ENCODE data around the gene KDM4B. TPM values are rescaled to one million over a fixed set of nuclear protein-coding genes. Genes with fewer than 3 reads are reported as not detected.

Gene KDM4B
- total and polyA plus RNA-seq, 9 of the 15 experiments (the other 6 are each of a cell fraction or from before 2014, with no cell fraction given), result 0.21 to 29.9 (median 7.3) TPM

GRCh38 chr19:5070331-5070730 is 101.4 kb downstream of the KDM4B start (continued):
- TF ChIP-seq MGA (IDR thresholded peaks at IDR 0.05), result no peak
- TF ChIP-seq BCLAF1 (IDR thresholded peaks at IDR 0.05; ENCODE audit: borderline replicate concordance in 1 of 2, control insufficient read depth in 1 of 2, low read depth in 2 of 2, low read length in 1 of 2), result no peak
- no peak for TF ChIP-seq PPARD (CRISPR knock-in tag; IDR thresholded peaks at IDR 0.05)
- no peak for TF ChIP-seq CTBP1 (IDR thresholded peaks at IDR 0.05; ENCODE audit: borderline replicate concordance)
- no peak for TF ChIP-seq SMC3 (conservative IDR thresholded peaks at IDR 0.05; ENCODE audit: insufficient read depth, low read depth, low read length)
